Upper lobe of left lung (tissue), 6 donors: Measurements from ENCODE around the gene DOCK4. TPM values are rescaled to one million over a fixed set of nuclear protein-coding genes. Genes with fewer than 3 reads are reported as not detected.

Experiments used
- ATAC-seq, 2 donors: fragments of 200-7000 bp; cut with Tn5 transposase; one replicate each; pipeline ENCODE4 v1.9.1; 2022; ENCODE audit warnings: mild to moderate bottlenecking in 2 of 2, moderate library complexity in 2 of 2; ENCODE audit not compliant: low FRiP score in 2 of 2
- DNase-seq, 2 donors: peaks; one replicate each; pipeline ENCODE4 v3.0.0-alpha.2; 2019 to 2020
- H3K27ac ChIP-seq, 4 donors: fragments of 200-600 bp; sonication (generic); one replicate each; pipeline ENCODE4 v1.5.1; 2016 to 2019
- H3K27me3 ChIP-seq, 4 donors: fragments of 200-600 bp; sonication (generic); one replicate each; pipeline ENCODE4 v1.5.1; 2017 to 2019
- H3K36me3 ChIP-seq, 4 donors: fragments of 200-600 bp; sonication (generic); one replicate each; pipeline ENCODE4 v1.5.1; 2016 to 2019
- H3K4me1 ChIP-seq, 4 donors: fragments of 200-600 bp; sonication (generic); one replicate each; pipeline ENCODE4 v1.5.1; 2018 to 2019
- H3K4me3 ChIP-seq, 4 donors: fragments of 200-600 bp; sonication (generic); one replicate each; pipeline ENCODE4 v1.5.1; 2017 to 2019; ENCODE audit warnings: mild to moderate bottlenecking in 2 of 4, moderate library complexity in 1 of 4
- H3K9me3 ChIP-seq, 4 donors: fragments of 200-600 bp; sonication (generic); one replicate each; pipeline ENCODE4 v1.5.1; 2018 to 2019
- EP300 ChIP-seq, 4 donors: sonication (generic); formaldehyde crosslinking; IDR thresholded peaks; one replicate each; pipeline ENCODE4 v1.5.1; 2017; ENCODE audit warnings: antibody characterized with exemption in 4 of 4, control low read depth in 2 of 4
- POLR2A ChIP-seq, 4 donors: fragments of 450-650 bp; IDR thresholded peaks; one replicate each; pipeline ENCODE4 v1.5.1; 2016 to 2017; ENCODE audit warnings: antibody characterized with exemption in 4 of 4, mild to moderate bottlenecking in 2 of 4
- POLR2AphosphoS5 ChIP-seq, 2 donors: sonication (generic); formaldehyde crosslinking; IDR thresholded peaks; one replicate each; pipeline ENCODE4 v1.5.1; 2017; ENCODE audit warnings: antibody characterized with exemption in 2 of 2
- WGBS, 2 donors: methylation state at CpG; one replicate each; pipeline ENCODE4 v1.1.5; 2017 to 2018; 5-methylcytosine and 5-hydroxymethylcytosine counted together
- total RNA-seq, 6 donors: library from RNA; depleted of rRNA in 4 of 6; stranded (reverse); fragments of >200 nt in 4 of 6; gene quantifications; one replicate each; pipeline versions ENCODE4 v1.1.0 to v1.2.1, GENCODE V29; 2016 to 2021
- TF ChIP-seq, protein P1 (sequence below), 6 experiments: fragments of 450-650 bp in 4 of 6; fragments of 200-600 bp in 2 of 6; sonication (generic) in 2 of 6; IDR thresholded peaks; one replicate each; pipeline ENCODE4 v1.5.1; 2016 to 2019; ENCODE audit warnings: antibody characterized with exemption in 6 of 6
- donor health status: DM: no; HTN: no; CAD: no; lungs with moderate emphysema.
- donor health status: DM: no; HTN: yes; CAD: no; lungs with severe emphysema.

Gene DOCK4
- total RNA-seq, 6 donors from 2014 or later, result 53.6 to 166 (median 100) TPM

DNA sequence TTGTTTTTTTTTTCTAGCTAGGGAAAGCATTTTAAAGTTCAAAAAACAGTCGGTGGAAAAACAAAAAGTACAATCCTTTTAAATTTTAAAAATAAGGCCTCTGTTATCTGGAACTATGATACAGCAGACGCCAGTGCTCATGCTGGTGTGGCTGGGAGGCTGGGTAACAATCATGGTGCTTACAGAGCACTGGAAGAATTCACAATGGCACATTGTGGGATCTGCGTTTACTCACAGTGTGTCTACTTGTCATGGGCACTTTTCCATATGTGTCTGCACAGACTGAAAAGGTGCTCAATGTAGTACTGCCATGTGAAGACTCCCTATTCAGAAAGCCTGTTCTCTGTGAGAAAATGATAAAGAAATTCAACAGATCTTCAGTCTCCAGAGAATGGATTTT is 365.7 kb downstream of the DOCK4 start:
- Histone ChIP-seq H3K4me1 (no peaks in the 10 kb centered on the region), H3K27me3 (no peaks in the 10 kb centered on the region), H3K9me3 (no peaks in the 10 kb centered on the region), H3K36me3 (peaks cover 3 to 61% (median 15%) of the 10 kb centered on the region in 4 donors), H3K4me3 (no peak overlapping the region), H3K27ac (no peak overlapping the region)
- ATAC-seq (no peak), DNase-seq (no peak)
- 86 to 88% methylated on average over 3 of the region's 3 CpGs for WGBS, 2 donors
- TF ChIP-seq, protein P1, sequence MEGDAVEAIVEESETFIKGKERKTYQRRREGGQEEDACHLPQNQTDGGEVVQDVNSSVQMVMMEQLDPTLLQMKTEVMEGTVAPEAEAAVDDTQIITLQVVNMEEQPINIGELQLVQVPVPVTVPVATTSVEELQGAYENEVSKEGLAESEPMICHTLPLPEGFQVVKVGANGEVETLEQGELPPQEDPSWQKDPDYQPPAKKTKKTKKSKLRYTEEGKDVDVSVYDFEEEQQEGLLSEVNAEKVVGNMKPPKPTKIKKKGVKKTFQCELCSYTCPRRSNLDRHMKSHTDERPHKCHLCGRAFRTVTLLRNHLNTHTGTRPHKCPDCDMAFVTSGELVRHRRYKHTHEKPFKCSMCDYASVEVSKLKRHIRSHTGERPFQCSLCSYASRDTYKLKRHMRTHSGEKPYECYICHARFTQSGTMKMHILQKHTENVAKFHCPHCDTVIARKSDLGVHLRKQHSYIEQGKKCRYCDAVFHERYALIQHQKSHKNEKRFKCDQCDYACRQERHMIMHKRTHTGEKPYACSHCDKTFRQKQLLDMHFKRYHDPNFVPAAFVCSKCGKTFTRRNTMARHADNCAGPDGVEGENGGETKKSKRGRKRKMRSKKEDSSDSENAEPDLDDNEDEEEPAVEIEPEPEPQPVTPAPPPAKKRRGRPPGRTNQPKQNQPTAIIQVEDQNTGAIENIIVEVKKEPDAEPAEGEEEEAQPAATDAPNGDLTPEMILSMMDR (IDR thresholded peaks at IDR 0.05), result no peak
- TF ChIP-seq EP300 (IDR thresholded peaks at IDR 0.05), result no peak
- TF ChIP-seq POLR2A (IDR thresholded peaks at IDR 0.05), result no peak
- TF ChIP-seq POLR2AphosphoS5 (IDR thresholded peaks at IDR 0.05), result no peak

DNA sequence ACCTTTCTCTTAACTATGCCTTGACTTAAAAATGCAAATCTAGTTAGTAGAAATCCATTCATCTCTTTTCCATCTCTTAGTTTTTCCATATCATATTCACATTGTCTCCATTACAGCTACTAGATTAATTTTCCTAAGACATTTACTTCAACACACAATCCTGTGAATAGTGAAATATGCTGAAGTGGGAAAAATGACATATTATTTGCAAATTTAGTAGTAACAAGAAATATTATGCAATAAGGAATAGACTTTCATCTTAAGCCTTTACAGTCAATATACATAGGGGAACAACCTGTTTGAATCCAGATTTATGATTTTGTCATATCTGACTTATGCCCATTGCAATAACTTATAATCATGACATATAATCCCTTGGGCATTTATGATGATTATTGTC is 366.9 kb downstream of the DOCK4 start:
- no peak for ATAC-seq

DNA sequence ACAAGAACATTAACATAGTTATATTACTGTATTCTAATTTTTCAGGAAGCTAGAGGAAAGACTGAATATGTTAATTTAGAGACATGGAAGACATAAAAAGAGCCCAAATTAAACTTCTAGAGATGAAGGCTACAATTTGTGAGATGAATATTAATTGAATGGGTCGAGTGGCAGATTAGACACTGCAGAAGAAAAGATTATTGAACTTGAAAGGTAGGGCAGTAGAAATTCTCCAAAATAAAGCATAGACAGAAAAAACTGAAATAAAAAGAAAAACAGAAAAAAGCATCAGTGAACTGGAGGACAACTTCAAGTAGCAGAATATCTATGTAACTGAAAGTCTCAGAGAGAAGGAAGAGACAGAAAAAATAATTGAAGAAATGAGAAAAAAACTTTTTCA is 369.6 kb downstream of the DOCK4 start:
- ATAC-seq (no peak), DNase-seq (no peak)
- TF ChIP-seq EP300 (IDR thresholded peaks at IDR 0.05) (no peak), POLR2AphosphoS5 (IDR thresholded peaks at IDR 0.05) (no peak), POLR2A (IDR thresholded peaks at IDR 0.05) (no peak)
- TF ChIP-seq, protein P1 (IDR thresholded peaks at IDR 0.05), result no peak
- H3K9me3 ChIP-seq, result no peaks in the 10 kb centered on the region
- H3K27me3 ChIP-seq, result no peaks in the 10 kb centered on the region
- H3K4me3 ChIP-seq, result no peak overlapping the region
- H3K36me3 ChIP-seq, result peaks cover 0 to 60% (median 6%) of the 10 kb centered on the region in 4 donors
- H3K27ac ChIP-seq, result no peak overlapping the region
- 83 to 92% methylated on average over 1 of the region's 1 CpG for WGBS, 2 donors
- H3K4me1 ChIP-seq, result no peaks in the 10 kb centered on the region

More for the DNA sequence above, 366.9 kb downstream of the DOCK4 start:
- no peaks in the 10 kb centered on the region for H3K27me3 ChIP-seq
- H3K27ac ChIP-seq, result no peak overlapping the region
- DNase-seq, result no peak
- H3K36me3 ChIP-seq, result peaks cover 0 to 58% (median 12%) of the 10 kb centered on the region in 4 donors
- no peak overlapping the region for H3K4me3 ChIP-seq
- H3K4me1 ChIP-seq, result no peaks in the 10 kb centered on the region
- TF ChIP-seq, protein P1 (IDR thresholded peaks at IDR 0.05), result no peak
- TF ChIP-seq POLR2A (IDR thresholded peaks at IDR 0.05) (no peak), POLR2AphosphoS5 (IDR thresholded peaks at IDR 0.05) (no peak), EP300 (IDR thresholded peaks at IDR 0.05) (no peak)
- H3K9me3 ChIP-seq, result no peaks in the 10 kb centered on the region

DNA sequence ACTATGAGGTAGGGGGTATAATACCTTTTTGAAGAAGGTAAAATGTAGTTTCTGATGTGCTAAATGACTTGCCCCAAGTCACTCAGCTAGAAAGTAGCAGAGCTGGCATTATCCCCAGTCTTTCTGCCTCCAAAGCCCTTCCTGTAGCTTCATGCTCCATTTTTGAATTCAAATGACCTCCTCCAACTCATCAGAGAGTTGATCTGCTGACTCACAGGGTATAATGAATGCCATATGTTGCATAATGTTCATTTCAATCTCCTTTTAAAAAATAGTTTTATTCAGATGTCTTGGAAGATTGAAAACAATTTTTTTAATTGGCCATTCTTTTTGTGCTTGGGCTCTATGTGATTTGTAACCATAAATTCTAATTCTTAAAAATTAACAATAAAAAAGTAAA is 371.1 kb downstream of the DOCK4 start:
- Histone ChIP-seq H3K36me3 (peaks cover 0 to 53% (median 3%) of the 10 kb centered on the region in 4 donors), H3K27ac (no peak overlapping the region), H3K4me3 (no peak overlapping the region), H3K9me3 (no peaks in the 10 kb centered on the region), H3K27me3 (no peaks in the 10 kb centered on the region), H3K4me1 (no peaks in the 10 kb centered on the region)
- TF ChIP-seq, protein P1 (IDR thresholded peaks at IDR 0.05), result no peak
- TF ChIP-seq POLR2AphosphoS5 (IDR thresholded peaks at IDR 0.05) (no peak), EP300 (IDR thresholded peaks at IDR 0.05) (no peak), POLR2A (IDR thresholded peaks at IDR 0.05) (no peak)
- DNase-seq (no peak), ATAC-seq (peak in 1 of 2 donors; percentile 79)

DNA sequence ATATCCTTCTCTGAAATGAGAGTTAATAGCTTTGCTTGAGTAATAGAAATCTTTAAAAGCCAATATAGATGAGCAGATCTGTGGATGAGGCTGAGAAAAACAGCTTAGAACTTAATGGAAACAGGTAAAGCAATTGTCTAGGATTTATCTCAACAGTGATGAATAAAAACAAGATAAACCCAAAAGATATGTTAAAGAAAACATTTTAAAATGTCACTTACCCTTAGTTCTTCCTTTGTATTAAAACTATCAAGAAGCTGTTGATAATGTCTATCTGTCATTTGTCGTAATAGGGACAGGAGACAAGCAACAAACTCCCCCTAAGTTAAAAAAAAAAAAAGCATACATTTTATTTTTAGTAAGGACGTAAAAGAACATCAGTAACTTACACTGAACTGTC is 371.8 kb downstream of the DOCK4 start:
- Histone ChIP-seq H3K9me3 (no peaks in the 10 kb centered on the region), H3K27me3 (no peaks in the 10 kb centered on the region), H3K4me3 (no peak overlapping the region), H3K4me1 (no peaks in the 10 kb centered on the region), H3K27ac (no peak overlapping the region), H3K36me3 (peaks cover 0 to 59% (median 2%) of the 10 kb centered on the region in 4 donors)
- ATAC-seq, result no peak
- TF ChIP-seq, protein P1 (IDR thresholded peaks at IDR 0.05), result no peak
- TF ChIP-seq EP300 (IDR thresholded peaks at IDR 0.05), result no peak
- no peak for TF ChIP-seq POLR2AphosphoS5 (IDR thresholded peaks at IDR 0.05)
- TF ChIP-seq POLR2A (IDR thresholded peaks at IDR 0.05), result no peak
- DNase-seq, result no peak
- 86 to 88% methylated on average over 2 of the region's 2 CpGs for WGBS, 2 donors
